AG04450 (cell line): ENCODE measurements around the gene SPINK4. TPM values are rescaled to one million over a fixed set of nuclear protein-coding genes. Genes with fewer than 3 reads are reported as not detected.

Experiments
- CTCF ChIA-PET: fragments of 300-600, 350-600 bp; formaldehyde crosslinking; extraction: SDS; loops from one replicate; lab custom pipeline; 2022; ENCODE audit warnings: antibody characterized with exemption, inconsistent platforms; lab: Charles Lee
- POLR2A ChIA-PET: fragments of 350-600 bp; formaldehyde crosslinking; extraction: SDS; loops from one replicate; lab custom pipeline; 2021; ENCODE audit warnings: antibody characterized with exemption, inconsistent platforms; lab: Yijun Ruan, JAX
- DNase-seq: peaks from one replicate; pipeline ENCODE4 v3.0.0-alpha.2; 2011; ENCODE audit warnings: low read depth, low spot score
- H3K27ac ChIP-seq: one replicate; pipeline ENCODE4 v1.5.1; 2012; ENCODE audit warnings: low read depth, low read length, control low read depth
- H3K27me3 ChIP-seq: one replicate; pipeline ENCODE4 v1.6.0; 2012; ENCODE audit warnings: low read length; ENCODE audit not compliant: control insufficient read depth, insufficient read depth
- H3K4me3 ChIP-seq: 2 replicates; pipeline ENCODE4 v1.5.1; 2011; ENCODE audit warnings: mild to moderate bottlenecking, low read depth, low read length, control low read depth
- H3K9me3 ChIP-seq: 2 replicates; pipeline ENCODE4 v1.5.1; 2012; ENCODE audit warnings: low read length; ENCODE audit not compliant: control insufficient read depth, insufficient read depth
- CTCF ChIP-seq: IDR thresholded peaks from 2 replicates; pipeline ENCODE4 v1.5.1; 2011; ENCODE audit warnings: low read depth, low read length, control low read depth, inconsistent platforms
- polyA plus RNA-seq: library from polyadenylated mRNA; depleted of rRNA; stranded (reverse); fragments of >200 nt; gene quantifications from 2 replicates; pipeline ENCODE4 v1.2.3, GENCODE V29; 2011

SPINK4 gene
- polyA plus RNA-seq, 1 experiment: not detected

GRCh38 chr9:33232815-33233214 is 7.2 kb upstream of the SPINK4 start:
- H3K9me3 ChIP-seq: no peaks in the 10 kb centered on the region
- no peak for TF ChIP-seq CTCF
- H3K27ac ChIP-seq: no peak overlapping the region
- ChIA-PET POLR2A (interaction anchor here (0.7 kb wide), 1 partner anchor 1874 kb away, joined by 3 read pairs; no protein-coding TSS in a partner anchor), CTCF (interaction anchor here (0.7 kb wide), 1 partner anchor 9 kb away, joined by 3 read pairs; no protein-coding TSS in a partner anchor)
- no peaks in the 10 kb centered on the region for H3K27me3 ChIP-seq
- DNase-seq: no peak
- no peak overlapping the region for H3K4me3 ChIP-seq

GRCh38 chr9:33233626-33234342 is 6.2 kb upstream of the SPINK4 start:
- H3K27ac ChIP-seq: peak overlapping the region; percentile 63
- H3K27me3 ChIP-seq: no peaks in the 10 kb centered on the region
- CTCF ChIA-PET: interaction anchor here (0.7 kb wide), 1 partner anchor 10 kb away, joined by 3 read pairs; no protein-coding TSS in a partner anchor
- POLR2A ChIA-PET: interaction anchor here (0.7 to 2.0 kb wide), 5 partner anchors 43 to 1873 kb away, joined by 3 to 7 read pairs (median 3); partner anchors contain the start of genes B4GALT1, DNAJA1 and NFX1
- DNase-seq: peak; percentile 91
- no peaks in the 10 kb centered on the region for H3K9me3 ChIP-seq
- H3K4me3 ChIP-seq: no peak overlapping the region
- TF ChIP-seq CTCF: no peak

GRCh38 chr9:33234511-33235467 is 5.2 kb upstream of the SPINK4 start:
- Histone ChIP-seq H3K27ac (peak overlapping the region; percentile 73), H3K4me3 (no peak overlapping the region), H3K27me3 (no peaks in the 10 kb centered on the region), H3K9me3 (no peaks in the 10 kb centered on the region)
- CTCF ChIA-PET: interaction anchor here (4.6 kb wide), 1 partner anchor 9 kb away, joined by 22 read pairs; no protein-coding TSS in a partner anchor
- TF ChIP-seq CTCF: no peak
- POLR2A ChIA-PET: interaction anchor here (0.6 to 2.0 kb wide), 6 partner anchors 10 to 210 kb away, joined by 3 to 7 read pairs (median 4); partner anchors contain the start of genes B4GALT1 and DNAJA1
- peak; percentile 16 for DNase-seq

GRCh38 chr9:33236571-33236970 is 3.4 kb upstream of the SPINK4 start:
- ChIA-PET POLR2A (interaction anchor here (1.2 kb wide), 1 partner anchor 12 kb away, joined by 3 read pairs; no protein-coding TSS in a partner anchor), CTCF (interaction anchor here (4.6 kb wide), 1 partner anchor 11 kb away, joined by 22 read pairs; no protein-coding TSS in a partner anchor)
- no peaks in the 10 kb centered on the region for H3K27me3 ChIP-seq
- no peaks in the 10 kb centered on the region for H3K9me3 ChIP-seq
- no peak overlapping the region for H3K4me3 ChIP-seq
- TF ChIP-seq CTCF: no peak
- DNase-seq: no peak
- H3K27ac ChIP-seq: no peak overlapping the region
